MM.1S (cell line): ENCODE results near the gene HIPK2.
"Not testable (repeated sequence)": the region's sequence is repeated elsewhere in the genome, so short reads cannot be mapped to it uniquely, and the experiment has no call there.

Experiments
- DNase-seq: peaks from one replicate; pipeline ENCODE4 v3.0.0-alpha.2; 2015
- H2AFZ ChIP-seq: fragments of 300-600 bp; sonication (generic); 2 replicates; pipeline ENCODE4 v1.6.0; 2016; ENCODE audit warnings: antibody characterized with exemption, low read length
- H3F3A ChIP-seq: fragments of 300-600 bp; sonication (generic); 2 replicates; pipeline ENCODE4 v1.6.1; 2016; ENCODE audit warnings: mild to moderate bottlenecking, antibody characterized with exemption, low read length, moderate library complexity, mixed read lengths; ENCODE audit not compliant: insufficient read depth
- H3K27ac ChIP-seq: fragments of 300-600 bp; sonication (generic); 2 replicates; pipeline ENCODE4 v1.5.1; 2016; ENCODE audit warnings: mild to moderate bottlenecking, low read length
- H3K27me3 ChIP-seq: fragments of 300-600 bp; sonication (generic); replicated peaks from 2 replicates; pipeline ENCODE4 v1.6.0; 2016; ENCODE audit warnings: low read length; ENCODE audit not compliant: insufficient read depth
- H3K36me3 ChIP-seq: fragments of 300-600 bp; sonication (generic); replicated peaks from 2 replicates; pipeline ENCODE4 v1.6.1; 2016; ENCODE audit warnings: mild to moderate bottlenecking, low read length, mixed read lengths; ENCODE audit not compliant: insufficient read depth
- H3K4me1 ChIP-seq: fragments of 300-600 bp; sonication (generic); 2 replicates; pipeline ENCODE4 v1.6.1; 2016; ENCODE audit warnings: low read length, mixed read lengths
- H3K4me2 ChIP-seq: fragments of 300-600 bp; sonication (generic); 2 replicates; pipeline ENCODE4 v1.6.0; 2016; ENCODE audit warnings: low read depth, low read length
- H3K4me3 ChIP-seq: fragments of 300-600 bp; sonication (generic); 2 replicates; pipeline ENCODE4 v1.5.1; 2016; ENCODE audit warnings: low read length, mixed read lengths
- H3K79me2 ChIP-seq: fragments of 300-600 bp; sonication (generic); 2 replicates; pipeline ENCODE4 v1.6.1; 2016; ENCODE audit warnings: mixed run types, low read length, mixed read lengths
- H3K9ac ChIP-seq: fragments of 300-600 bp; sonication (generic); 2 replicates; pipeline ENCODE4 v1.6.1; 2016; ENCODE audit warnings: low read length, mixed read lengths
- H3K9me2 ChIP-seq: fragments of 300-600 bp; sonication (generic); replicated peaks from 2 replicates; pipeline ENCODE4 v1.6.1; 2016; ENCODE audit warnings: mild to moderate bottlenecking, low read length, mixed read lengths; ENCODE audit not compliant: insufficient read depth
- H3K9me3 ChIP-seq: fragments of 300-600 bp; sonication (generic); replicated peaks from 2 replicates; pipeline ENCODE4 v1.6.1; 2016; ENCODE audit warnings: mild to moderate bottlenecking, low read length, mixed read lengths; ENCODE audit not compliant: insufficient read depth
- H4K20me1 ChIP-seq: fragments of 300-600 bp; sonication (generic); 2 replicates; pipeline ENCODE4 v1.6.1; 2016; ENCODE audit warnings: mild to moderate bottlenecking, low read length, moderate library complexity, mixed read lengths; ENCODE audit not compliant: insufficient read depth
- CTCF ChIP-seq: fragments of 300-600 bp; sonication (generic); IDR thresholded peaks from 2 replicates; pipeline ENCODE4 v1.5.1; 2016; ENCODE audit warnings: antibody characterized with exemption, low read length, mixed read lengths
- EZH2 ChIP-seq: fragments of 300-600 bp; sonication (generic); optimal IDR thresholded peaks from 2 replicates; pipeline ENCODE3; 2017; ENCODE audit warnings: low read depth, mild to moderate bottlenecking, antibody characterized with exemption, low read length, mixed read lengths
- EZH2phosphoT487 ChIP-seq: fragments of 300-600 bp; sonication (generic); IDR thresholded peaks from 2 replicates; pipeline ENCODE4 v1.6.1; 2018; ENCODE audit warnings: antibody characterized with exemption, low read length

HIPK2 gene

GRCh38 chr7:139614886-139615285 lies 162.9 kb downstream of the HIPK2 start:
- Histone ChIP-seq H3K9me3 (no peaks in the 10 kb centered on the region), H3K4me3 (no peak overlapping the region), H2AFZ (no peak overlapping the region), H3K27ac (no peak overlapping the region), H4K20me1 (no peaks in the 10 kb centered on the region), H3K27me3 (no peaks in the 10 kb centered on the region), H3F3A (no peaks in the 10 kb centered on the region), H3K4me1 (no peaks in the 10 kb centered on the region), H3K36me3 (peaks cover 8% of the 10 kb centered on the region; the same call in 1 of the 2 replicates), H3K4me2 (no peak overlapping the region), H3K9me2 (no peaks in the 10 kb centered on the region), H3K79me2 (no peaks in the 10 kb centered on the region), H3K9ac (no peak overlapping the region)
- DNase-seq: no peak
- no peak for TF ChIP-seq CTCF

GRCh38 chr7:139613971-139614411 lies 163.8 kb downstream of the HIPK2 start:
- no peaks in the 10 kb centered on the region for H3K4me1 ChIP-seq
- H4K20me1 ChIP-seq: no peaks in the 10 kb centered on the region
- H3K4me2 ChIP-seq: no peak overlapping the region
- no peak overlapping the region for H2AFZ ChIP-seq
- TF ChIP-seq EZH2phosphoT487 (no peak), EZH2 (no peak), CTCF (no peak)
- DNase-seq: no peak
- no peaks in the 10 kb centered on the region for H3K79me2 ChIP-seq
- peaks cover 8% of the 10 kb centered on the region; the same call in 1 of the 2 replicates for H3K36me3 ChIP-seq
- H3K9ac ChIP-seq: no peak overlapping the region
- H3K9me3 ChIP-seq: no peaks in the 10 kb centered on the region
- H3K27ac ChIP-seq: no peak overlapping the region
- no peaks in the 10 kb centered on the region for H3K27me3 ChIP-seq
- no peaks in the 10 kb centered on the region for H3F3A ChIP-seq
- no peaks in the 10 kb centered on the region for H3K9me2 ChIP-seq
- no peak overlapping the region for H3K4me3 ChIP-seq

GRCh38 chr7:139611556-139611955 lies 166.2 kb downstream of the HIPK2 start:
- H3K36me3 ChIP-seq, H3K4me1 ChIP-seq: not testable (repeated sequence)

GRCh38 chr7:139610595-139610994 lies 167.2 kb downstream of the HIPK2 start:
- Histone ChIP-seq H3K9me2 (no peaks in the 10 kb centered on the region), H3K27ac (no peak overlapping the region), H3F3A (no peaks in the 10 kb centered on the region), H3K79me2 (no peaks in the 10 kb centered on the region), H3K4me2 (no peak overlapping the region), H3K4me3 (no peak overlapping the region), H3K9me3 (no peaks in the 10 kb centered on the region), H3K27me3 (no peaks in the 10 kb centered on the region), H4K20me1 (no peaks in the 10 kb centered on the region), H2AFZ (no peak overlapping the region), H3K36me3 (peaks cover 8% of the 10 kb centered on the region; the same call in 1 of the 2 replicates), H3K9ac (no peak overlapping the region), H3K4me1 (no peaks in the 10 kb centered on the region)
- no peak for DNase-seq
- TF ChIP-seq EZH2phosphoT487 (no peak), CTCF (no peak), EZH2 (no peak)

More at GRCh38 chr7:139611556-139611955, 166.2 kb downstream of the HIPK2 start:
- H3K9ac ChIP-seq, H3K9me3 ChIP-seq, H3K27me3 ChIP-seq, H2AFZ ChIP-seq, H3K4me2 ChIP-seq, DNase-seq, H3K4me3 ChIP-seq, H3K27ac ChIP-seq, H4K20me1 ChIP-seq, H3K79me2 ChIP-seq, H3F3A ChIP-seq, H3K9me2 ChIP-seq: not testable (repeated sequence)
